ENCODE results near the gene RAB11FIP3.
"Not testable (repeated sequence)": the region's sequence is repeated elsewhere in the genome, so short reads cannot be mapped to it uniquely, and the experiment has no call there.

RAB11FIP3 gene

DNA sequence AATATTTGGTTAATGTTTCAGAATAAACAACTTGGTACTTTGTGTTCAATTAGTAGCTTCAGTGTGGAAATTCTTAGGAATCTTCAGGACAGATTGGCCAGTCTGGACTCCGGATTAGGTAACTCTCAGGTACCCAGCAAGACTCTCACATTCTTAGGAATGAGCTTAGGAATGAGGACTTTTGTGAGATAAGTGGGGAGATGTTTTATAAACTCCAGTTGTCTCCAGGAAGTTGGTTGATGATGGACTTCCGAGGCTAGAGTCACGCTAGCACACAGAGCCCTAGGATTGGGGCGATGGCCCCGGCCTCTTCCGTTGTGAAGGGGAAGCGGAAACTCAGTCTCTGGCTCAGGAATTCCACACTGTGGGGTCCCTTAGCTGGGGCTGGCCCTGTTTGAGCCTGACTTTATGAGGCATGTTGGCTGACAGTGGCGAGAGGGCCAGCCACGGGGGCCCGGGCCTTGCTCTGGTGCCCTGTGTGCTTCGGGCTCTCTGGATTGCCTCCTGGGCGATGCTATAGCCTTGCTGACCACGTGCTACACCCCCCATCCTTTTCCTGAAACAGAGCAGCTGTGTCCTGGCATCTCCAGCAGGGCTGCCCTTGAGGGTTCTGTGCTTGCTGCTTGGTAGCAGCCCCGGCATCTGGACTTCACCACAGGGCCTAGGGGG lies 32.4 kb downstream of the RAB11FIP3 start:
- TF ChIP-seq TAF1 (IDR thresholded peaks at IDR 0.05; ENCODE audit: borderline replicate concordance, low read depth, low read length) (no peak), POLR2A (IDR thresholded peaks at IDR 0.05; ENCODE audit: low read depth, low read length) (no peak), POLR2AphosphoS5 (IDR thresholded peaks at IDR 0.05; ENCODE audit: low read depth, low read length) (no peak)
- FAIRE-seq (no peak), DNase-seq (ENCODE audit: insufficient read length) (no peak)

GRCh38 chr16:459761-460160 lies 34.3 kb downstream of the RAB11FIP3 start:
- DNase-seq (ENCODE audit: insufficient read length) (no peak), FAIRE-seq (no peak)
- TF ChIP-seq TAF1 (IDR thresholded peaks at IDR 0.05; ENCODE audit: borderline replicate concordance, low read depth, low read length): no peak
- no peak for TF ChIP-seq POLR2A (IDR thresholded peaks at IDR 0.05; ENCODE audit: low read depth, low read length)
- TF ChIP-seq POLR2AphosphoS5 (IDR thresholded peaks at IDR 0.05; ENCODE audit: low read depth, low read length): no peak

DNA sequence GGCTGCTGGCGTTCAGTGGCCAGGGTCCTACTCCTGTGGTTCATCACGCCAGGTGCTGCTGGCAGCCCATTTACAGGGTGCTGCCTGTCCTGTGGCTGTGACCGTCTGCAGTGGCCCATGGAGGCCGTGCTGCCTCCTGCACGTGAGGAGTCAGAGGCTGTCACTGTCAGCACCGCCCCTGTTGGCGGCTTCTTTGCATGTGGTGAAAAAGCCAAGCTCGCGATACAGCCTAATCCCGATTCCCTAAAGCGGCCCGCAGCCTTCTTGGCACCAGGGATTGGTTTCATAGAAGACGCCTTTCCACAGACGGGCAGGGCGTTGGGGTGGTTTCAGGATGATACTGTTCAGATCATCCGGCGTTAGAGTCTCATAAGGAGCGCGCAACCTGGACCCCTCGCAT lies 35.3 kb downstream of the RAB11FIP3 start:
- DNase-seq (ENCODE audit: insufficient read length): no peak
- TF ChIP-seq POLR2AphosphoS5 (IDR thresholded peaks at IDR 0.05; ENCODE audit: low read depth, low read length) (no peak), POLR2A (IDR thresholded peaks at IDR 0.05; ENCODE audit: low read depth, low read length) (no peak), TAF1 (IDR thresholded peaks at IDR 0.05; ENCODE audit: borderline replicate concordance, low read depth, low read length) (no peak)
- FAIRE-seq: no peak

GRCh38 chr16:463071-463470 lies 37.6 kb downstream of the RAB11FIP3 start:
- FAIRE-seq: no peak
- no peak for DNase-seq (ENCODE audit: insufficient read length)
- TF ChIP-seq POLR2AphosphoS5 (IDR thresholded peaks at IDR 0.05; ENCODE audit: low read depth, low read length) (no peak), POLR2A (IDR thresholded peaks at IDR 0.05; ENCODE audit: low read depth, low read length) (no peak), TAF1 (IDR thresholded peaks at IDR 0.05; ENCODE audit: borderline replicate concordance, low read depth, low read length) (no peak)

GRCh38 chr16:466651-467050 lies 41.2 kb downstream of the RAB11FIP3 start:
- FAIRE-seq: no peak
- no peak for TF ChIP-seq TAF1 (IDR thresholded peaks at IDR 0.05; ENCODE audit: borderline replicate concordance, low read depth, low read length)
- no peak for TF ChIP-seq POLR2A (IDR thresholded peaks at IDR 0.05; ENCODE audit: low read depth, low read length)
- DNase-seq (ENCODE audit: insufficient read length): no peak

GRCh38 chr16:467249-467871 lies 41.9 kb downstream of the RAB11FIP3 start:
- FAIRE-seq; DNase-seq (ENCODE audit: insufficient read length): not testable (repeated sequence)

- no peak for TF ChIP-seq POLR2AphosphoS5 (IDR thresholded peaks at IDR 0.05; ENCODE audit: low read depth, low read length)
- TF ChIP-seq TAF1 (IDR thresholded peaks at IDR 0.05; ENCODE audit: borderline replicate concordance, low read depth, low read length): no peak
- TF ChIP-seq POLR2A (IDR thresholded peaks at IDR 0.05; ENCODE audit: low read depth, low read length): no peak
- FAIRE-seq: no peak
- no peak for DNase-seq (ENCODE audit: insufficient read length)
Observed at GRCh38 chr16:468068-468821, 42.8 kb downstream of the RAB11FIP3 start.

DNA sequence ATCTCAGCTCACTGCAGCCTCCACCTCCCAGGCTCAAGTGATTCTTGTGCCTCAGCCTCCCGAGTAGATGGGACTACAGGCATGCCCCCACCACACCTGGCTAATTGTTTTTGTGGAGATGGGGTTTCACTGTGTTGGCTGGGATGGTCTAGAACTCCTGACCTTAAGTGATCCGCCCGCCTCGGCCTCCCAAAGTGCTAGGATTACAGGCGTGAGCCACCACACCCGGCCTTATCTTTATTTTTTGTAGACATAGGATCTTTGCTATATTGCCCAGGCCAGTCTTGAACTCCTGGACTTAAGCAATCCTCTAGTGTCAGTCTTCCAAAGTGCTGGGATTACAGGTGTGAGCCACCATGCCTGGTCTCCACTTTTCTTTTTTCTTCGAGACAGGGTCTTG lies 44.0 kb downstream of the RAB11FIP3 start:
- not testable (repeated sequence) for DNase-seq (ENCODE audit: insufficient read length); FAIRE-seq

DNA sequence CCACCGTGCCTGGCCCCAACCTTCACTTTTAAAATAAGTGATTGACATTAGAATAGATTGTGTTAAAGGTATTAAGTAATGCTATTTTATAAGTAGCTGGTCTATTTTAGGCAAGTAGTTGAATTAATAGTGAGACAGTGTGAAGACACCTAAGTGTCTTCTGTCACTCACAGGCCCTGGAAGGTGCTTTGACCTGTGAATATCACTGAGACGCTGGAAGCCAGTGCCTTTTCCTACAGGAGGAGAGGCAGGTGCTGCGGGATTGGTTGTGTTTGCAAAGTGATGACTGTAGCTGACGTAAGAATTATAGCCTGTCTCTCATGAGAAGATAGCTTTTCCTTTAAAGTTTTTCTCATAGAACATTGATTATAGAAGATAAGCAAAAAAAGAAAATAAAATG lies 45.0 kb downstream of the RAB11FIP3 start:
- TF ChIP-seq TAF1 (IDR thresholded peaks at IDR 0.05; ENCODE audit: borderline replicate concordance, low read depth, low read length): no peak
- TF ChIP-seq POLR2A (IDR thresholded peaks at IDR 0.05; ENCODE audit: low read depth, low read length): no peak
- TF ChIP-seq POLR2AphosphoS5 (IDR thresholded peaks at IDR 0.05; ENCODE audit: low read depth, low read length): no peak
- FAIRE-seq: no peak
- DNase-seq (ENCODE audit: insufficient read length): no peak

- FAIRE-seq (no peak), DNase-seq (ENCODE audit: insufficient read length) (no peak)
- TF ChIP-seq TAF1 (IDR thresholded peaks at IDR 0.05; ENCODE audit: borderline replicate concordance, low read depth, low read length) (no peak), POLR2A (IDR thresholded peaks at IDR 0.05; ENCODE audit: low read depth, low read length) (no peak), POLR2AphosphoS5 (IDR thresholded peaks at IDR 0.05; ENCODE audit: low read depth, low read length) (no peak)
Observed at GRCh38 chr16:471353-472198, 46.1 kb downstream of the RAB11FIP3 start.

DNA sequence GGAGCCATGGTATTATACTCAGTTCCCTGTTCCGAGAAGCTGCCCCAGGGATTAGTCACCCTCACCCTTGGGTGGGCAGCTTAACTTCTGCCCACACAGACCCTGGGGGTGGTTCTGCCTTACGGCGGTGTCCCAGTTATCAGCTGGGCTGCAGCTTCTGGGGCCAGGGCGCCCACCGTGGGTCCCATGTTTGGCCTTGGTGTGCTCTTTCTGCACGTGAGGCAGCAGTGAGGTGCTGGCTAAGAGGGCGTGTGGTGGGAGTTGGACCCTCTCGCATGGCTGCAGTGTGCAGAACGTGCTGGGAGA lies 46.7 kb downstream of the RAB11FIP3 start:
- no peak for DNase-seq (ENCODE audit: insufficient read length)
- TF ChIP-seq POLR2AphosphoS5 (IDR thresholded peaks at IDR 0.05; ENCODE audit: low read depth, low read length) (no peak), POLR2A (IDR thresholded peaks at IDR 0.05; ENCODE audit: low read depth, low read length) (no peak), TAF1 (IDR thresholded peaks at IDR 0.05; ENCODE audit: borderline replicate concordance, low read depth, low read length) (no peak)
- no peak for FAIRE-seq
